Measurements from ENCODE around the gene RIMBP2. TPM values are rescaled to one million over a fixed set of nuclear protein-coding genes. Genes with fewer than 3 reads are reported as not detected.

RIMBP2 gene
- total RNA-seq, 4 donors from 2014 or later, result 0.22 to 1.4 (median 1.2) TPM; not detected in 1

DNA sequence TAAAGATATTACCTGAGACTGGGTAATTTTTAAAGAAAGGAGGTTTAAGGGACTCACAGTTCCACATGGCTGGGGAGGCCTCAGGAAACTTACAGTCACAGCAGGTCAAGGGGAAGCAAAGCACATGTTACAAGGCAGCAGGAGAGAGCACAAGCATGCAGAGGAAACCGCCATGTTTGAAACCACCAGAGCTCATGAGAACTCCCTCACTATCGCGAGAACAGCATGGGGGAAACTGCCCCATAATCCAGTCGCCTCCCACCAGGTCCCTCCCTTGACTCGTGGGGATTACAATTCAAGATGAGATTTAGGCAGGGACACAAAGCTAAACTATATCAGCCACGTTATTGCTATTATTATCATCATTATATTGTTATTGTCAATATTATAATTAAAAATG, 138.7 kb downstream of the RIMBP2 start:
- Histone ChIP-seq H3K36me3 (no peaks in the 10 kb centered on the region), H3K4me1 (no peaks in the 10 kb centered on the region), H3K27me3 (no peaks in the 10 kb centered on the region), H3K9me3 (peaks cover 0 to 21% (median 0%) of the 10 kb centered on the region in 4 donors), H3K27ac (no peak overlapping the region), H3K4me3 (no peak overlapping the region)
- no peak for DNase-seq (ENCODE audit: low spot score in 2 of 2)
- WGBS, 2 donors, result 76 to 82% methylated on average over 6 of the region's 6 CpGs
- TF ChIP-seq EP300 (IDR thresholded peaks at IDR 0.05) (no peak), POLR2A (IDR thresholded peaks at IDR 0.05) (no peak)
- TF ChIP-seq, protein P1, sequence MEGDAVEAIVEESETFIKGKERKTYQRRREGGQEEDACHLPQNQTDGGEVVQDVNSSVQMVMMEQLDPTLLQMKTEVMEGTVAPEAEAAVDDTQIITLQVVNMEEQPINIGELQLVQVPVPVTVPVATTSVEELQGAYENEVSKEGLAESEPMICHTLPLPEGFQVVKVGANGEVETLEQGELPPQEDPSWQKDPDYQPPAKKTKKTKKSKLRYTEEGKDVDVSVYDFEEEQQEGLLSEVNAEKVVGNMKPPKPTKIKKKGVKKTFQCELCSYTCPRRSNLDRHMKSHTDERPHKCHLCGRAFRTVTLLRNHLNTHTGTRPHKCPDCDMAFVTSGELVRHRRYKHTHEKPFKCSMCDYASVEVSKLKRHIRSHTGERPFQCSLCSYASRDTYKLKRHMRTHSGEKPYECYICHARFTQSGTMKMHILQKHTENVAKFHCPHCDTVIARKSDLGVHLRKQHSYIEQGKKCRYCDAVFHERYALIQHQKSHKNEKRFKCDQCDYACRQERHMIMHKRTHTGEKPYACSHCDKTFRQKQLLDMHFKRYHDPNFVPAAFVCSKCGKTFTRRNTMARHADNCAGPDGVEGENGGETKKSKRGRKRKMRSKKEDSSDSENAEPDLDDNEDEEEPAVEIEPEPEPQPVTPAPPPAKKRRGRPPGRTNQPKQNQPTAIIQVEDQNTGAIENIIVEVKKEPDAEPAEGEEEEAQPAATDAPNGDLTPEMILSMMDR (IDR thresholded peaks at IDR 0.05), result no peak

DNA sequence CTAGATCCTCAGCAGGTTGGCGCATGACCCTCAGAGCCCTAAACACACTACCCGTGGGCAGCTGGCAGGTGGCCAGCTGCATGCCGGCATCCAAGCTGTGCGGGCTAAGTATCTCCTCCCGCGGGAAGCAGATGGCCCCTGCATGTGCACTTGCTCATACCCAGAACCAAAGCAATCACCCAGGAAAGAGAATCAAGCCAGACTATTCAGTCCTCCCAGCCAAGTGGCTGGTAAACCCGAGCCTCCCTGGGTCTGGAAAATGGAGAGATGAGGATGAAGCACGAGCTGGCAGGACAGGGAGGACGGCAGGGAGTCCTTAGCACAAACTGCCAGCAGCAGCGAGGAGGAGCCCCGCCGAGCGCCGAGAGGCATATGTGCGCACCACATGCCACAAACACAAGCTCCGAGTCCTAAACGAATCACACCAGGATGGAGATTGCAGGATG, 139.7 kb downstream of the RIMBP2 start:
- 84 to 85% methylated on average over 17 of the region's 17 CpGs for WGBS, 2 donors
- Histone ChIP-seq H3K36me3 (no peaks in the 10 kb centered on the region), H3K27ac (no peak overlapping the region), H3K9me3 (peaks cover 0 to 11% (median 0%) of the 10 kb centered on the region in 4 donors), H3K4me1 (no peaks in the 10 kb centered on the region), H3K4me3 (no peak overlapping the region), H3K27me3 (no peaks in the 10 kb centered on the region)
- TF ChIP-seq POLR2A (IDR thresholded peaks at IDR 0.05) (no peak), EP300 (IDR thresholded peaks at IDR 0.05) (no peak)
- TF ChIP-seq, protein P1 (IDR thresholded peaks at IDR 0.05), result no peak
- DNase-seq (ENCODE audit: low spot score in 2 of 2), result no peak

DNA sequence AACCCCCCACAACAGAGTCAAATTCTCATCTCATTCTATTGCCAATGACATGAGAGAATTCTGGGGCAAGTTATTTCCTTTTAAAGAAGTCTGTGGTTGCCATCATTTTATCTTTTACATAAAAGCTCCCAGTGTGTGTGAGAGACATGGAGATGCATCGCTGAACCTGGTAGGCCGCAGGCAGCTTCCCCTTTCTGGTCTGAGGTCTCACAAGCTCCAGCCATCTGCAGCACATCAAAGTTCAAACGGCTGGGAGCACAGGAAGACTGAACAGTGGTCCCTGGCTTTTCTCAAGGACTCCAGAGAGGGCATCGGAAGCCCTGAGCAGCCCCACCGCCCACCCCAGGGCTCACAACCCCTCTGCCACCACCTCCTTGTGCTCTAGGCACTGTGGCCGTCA, 141.7 kb downstream of the RIMBP2 start:
- TF ChIP-seq POLR2A (IDR thresholded peaks at IDR 0.05) (no peak), EP300 (IDR thresholded peaks at IDR 0.05) (no peak)
- TF ChIP-seq, protein P1 (IDR thresholded peaks at IDR 0.05), result no peak
- Histone ChIP-seq H3K4me3 (no peak overlapping the region), H3K9me3 (peaks cover 0 to 19% (median 0%) of the 10 kb centered on the region in 4 donors), H3K36me3 (no peaks in the 10 kb centered on the region), H3K27me3 (no peaks in the 10 kb centered on the region), H3K27ac (no peak overlapping the region), H3K4me1 (no peaks in the 10 kb centered on the region)
- WGBS, 2 donors, result 53 to 77% methylated on average over 4 to 6 of the region's 6 CpGs
- DNase-seq (ENCODE audit: low spot score in 2 of 2), result no peak

DNA sequence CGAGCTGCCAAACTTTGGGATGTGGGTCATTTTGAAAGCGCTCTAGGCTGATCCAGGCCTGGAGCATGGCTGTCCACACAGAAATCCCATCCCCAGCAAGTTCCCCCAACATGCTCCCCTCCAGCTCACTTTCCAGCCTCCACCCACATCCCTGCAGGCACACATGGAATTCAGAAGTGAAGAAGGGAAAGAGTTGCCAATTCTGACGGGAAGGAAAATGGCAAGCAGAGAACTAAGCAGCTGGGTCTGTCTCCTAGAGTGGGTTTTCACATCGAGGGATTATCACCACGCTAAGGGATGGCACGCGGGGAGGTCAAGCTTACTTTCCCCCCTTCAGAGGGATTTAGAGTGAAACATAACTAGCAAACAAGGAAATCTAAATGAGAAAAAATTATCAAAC, 142.3 kb downstream of the RIMBP2 start:
- TF ChIP-seq, protein P1 (IDR thresholded peaks at IDR 0.05), result no peak
- TF ChIP-seq POLR2A (IDR thresholded peaks at IDR 0.05) (no peak), EP300 (IDR thresholded peaks at IDR 0.05) (no peak)
- H3K9me3 ChIP-seq, result peaks cover 0 to 19% (median 0%) of the 10 kb centered on the region in 4 donors
- WGBS, 2 donors, result 56 to 72% methylated on average over 7 of the region's 7 CpGs
- H3K27me3 ChIP-seq, result no peaks in the 10 kb centered on the region
- H3K4me3 ChIP-seq, result no peak overlapping the region
- no peaks in the 10 kb centered on the region for H3K36me3 ChIP-seq
- H3K4me1 ChIP-seq, result no peaks in the 10 kb centered on the region
- no peak overlapping the region for H3K27ac ChIP-seq
- no peak for DNase-seq (ENCODE audit: low spot score in 2 of 2)

DNA sequence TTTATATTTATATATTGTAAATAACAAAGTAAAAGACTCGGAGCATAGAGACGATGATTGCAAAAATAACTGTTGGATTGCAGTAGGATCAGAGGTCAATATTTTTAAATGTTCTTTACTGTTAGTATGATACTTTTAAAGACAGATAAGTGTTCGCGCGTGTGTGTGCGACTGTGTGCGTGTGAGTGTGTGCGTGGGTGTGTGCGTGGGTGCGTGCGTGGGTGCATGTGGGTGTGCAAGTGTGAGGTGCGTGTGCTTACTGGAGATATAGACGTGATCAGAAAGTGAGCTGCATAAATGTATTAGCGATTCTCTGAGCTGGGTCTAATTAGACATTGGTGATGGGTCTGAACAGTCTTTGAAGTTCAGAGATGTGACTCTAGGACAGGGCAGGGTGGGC, 142.9 kb downstream of the RIMBP2 start:
- no peaks in the 10 kb centered on the region for H3K4me1 ChIP-seq
- 87 to 91% methylated on average over 14 of the region's 14 CpGs for WGBS, 2 donors
- no peak overlapping the region for H3K4me3 ChIP-seq
- no peak for TF ChIP-seq EP300 (IDR thresholded peaks at IDR 0.05)
- TF ChIP-seq, protein P1 (IDR thresholded peaks at IDR 0.05), result no peak
- no peak for TF ChIP-seq POLR2A (IDR thresholded peaks at IDR 0.05)
- no peaks in the 10 kb centered on the region for H3K27me3 ChIP-seq
- peaks cover 0 to 19% (median 0%) of the 10 kb centered on the region in 4 donors for H3K9me3 ChIP-seq
- no peak overlapping the region for H3K27ac ChIP-seq
- no peak for DNase-seq (ENCODE audit: low spot score in 2 of 2)
- H3K36me3 ChIP-seq, result no peaks in the 10 kb centered on the region

Measured in tibial nerve (tissue), 4 donors.